ENCODE results near the gene PALLD.

Gene PALLD

DNA sequence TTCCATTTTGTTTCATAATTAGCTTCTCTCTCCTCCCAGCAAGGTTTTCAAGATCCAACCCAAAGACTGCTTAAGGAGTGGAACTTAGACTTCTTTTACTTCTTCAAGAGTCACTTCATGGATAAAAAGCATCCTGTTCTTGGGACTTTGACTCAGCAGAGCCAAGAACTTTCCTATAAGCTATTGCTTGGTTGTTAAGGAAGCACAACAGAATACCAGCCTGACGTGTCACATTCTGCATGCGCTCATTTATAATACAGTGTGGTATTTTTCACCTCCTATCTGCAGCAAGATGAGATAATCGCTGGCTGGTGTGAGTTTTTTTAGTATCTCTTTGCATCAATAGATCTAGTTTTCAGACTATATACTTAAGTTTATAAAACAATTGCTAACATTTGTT, 152.1 kb downstream of the PALLD start:
- no peak for DNase-seq

DNA sequence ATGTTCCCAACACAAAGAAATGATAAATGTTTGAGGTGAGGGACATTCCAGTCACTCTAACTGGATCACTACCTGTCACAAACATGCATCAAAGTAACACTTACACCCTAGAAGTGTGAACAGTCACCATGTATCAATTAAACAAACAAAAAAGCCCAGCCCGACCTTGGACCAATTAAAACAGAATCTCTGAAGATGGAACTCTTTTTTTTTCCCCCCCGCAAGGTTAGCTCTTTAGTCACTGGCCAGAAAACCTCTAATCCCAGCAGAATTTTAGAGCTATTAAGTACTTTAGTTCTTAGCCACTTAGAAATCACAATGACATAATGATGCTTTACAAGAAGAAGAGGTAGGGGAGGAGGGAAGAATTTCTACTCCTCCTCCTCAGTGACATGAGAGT, 154.5 kb downstream of the PALLD start:
- no peak for DNase-seq

DNA sequence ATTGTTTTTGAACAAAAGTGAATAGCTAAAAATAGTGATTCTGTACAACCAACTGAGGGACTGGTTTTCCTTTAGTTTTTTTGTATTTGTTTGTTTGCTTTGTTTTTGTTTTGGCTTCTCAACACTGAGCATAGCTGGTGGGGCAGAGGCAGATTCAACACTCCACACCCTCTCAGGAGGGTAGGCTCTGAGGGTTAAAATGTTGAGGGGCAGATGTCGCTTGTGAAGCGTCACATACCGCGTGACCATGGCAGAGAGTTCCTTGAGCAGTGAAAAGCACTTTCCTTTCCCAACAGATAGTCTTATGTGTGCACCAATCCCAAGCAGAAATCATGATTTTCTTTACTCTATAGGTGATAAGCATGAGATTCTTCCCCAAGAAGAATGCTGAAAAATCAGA, 155.0 kb downstream of the PALLD start:
- DNase-seq: no peak

DNA sequence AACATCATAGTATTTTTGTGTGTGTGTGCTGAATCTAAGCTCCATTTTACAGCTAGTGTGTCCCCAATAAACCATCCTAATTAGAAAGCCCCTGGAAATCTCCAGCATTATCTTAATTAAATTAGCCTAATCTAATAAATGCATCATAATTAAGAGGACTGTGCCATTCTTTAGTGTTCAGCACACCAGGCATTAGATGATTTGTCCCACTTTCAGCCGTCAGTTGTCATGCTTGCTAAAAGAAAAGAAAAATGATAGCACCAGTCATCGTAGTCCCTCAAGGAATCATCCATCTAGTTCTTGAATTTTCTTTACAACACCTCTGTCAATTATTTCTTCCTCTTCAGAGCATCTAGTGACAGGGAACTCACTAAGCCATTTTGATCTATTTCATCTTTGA, 155.9 kb downstream of the PALLD start:
- DNase-seq: no peak

DNA sequence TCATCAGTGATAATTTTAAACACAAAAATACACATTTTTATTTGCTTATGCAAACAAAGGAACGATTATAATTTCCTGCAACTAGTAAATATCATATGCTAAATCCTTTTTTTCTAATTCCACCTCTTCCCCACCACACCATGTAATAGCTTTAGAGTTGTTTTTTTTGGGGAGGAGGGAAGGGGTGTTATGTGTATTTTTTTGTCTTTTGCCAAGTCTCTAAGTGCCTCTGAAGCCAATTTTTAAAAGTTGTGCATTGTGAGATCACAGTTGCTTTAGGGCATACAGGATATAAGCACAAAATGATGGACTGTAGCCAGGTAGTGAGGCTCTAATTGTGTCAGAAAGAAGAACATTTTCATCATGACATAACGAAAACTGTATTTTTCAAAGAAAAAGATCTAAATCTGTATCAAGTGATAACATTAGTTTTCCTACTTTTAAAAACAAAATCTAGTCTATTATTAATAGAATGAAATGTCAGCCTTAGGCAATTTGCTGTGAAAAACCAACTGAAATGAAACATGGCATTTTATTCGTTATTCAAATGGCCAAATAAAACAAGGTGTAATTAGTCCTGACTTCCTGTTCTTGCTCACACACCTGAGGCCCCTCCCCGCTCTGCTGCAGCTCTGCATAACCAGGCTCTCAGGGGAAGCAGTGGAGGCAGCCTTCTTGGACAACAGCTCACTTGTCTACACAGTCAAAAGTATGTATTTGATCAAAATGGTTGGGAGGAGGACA, 157.4 kb downstream of the PALLD start:
- DNase-seq: no peak

DNA sequence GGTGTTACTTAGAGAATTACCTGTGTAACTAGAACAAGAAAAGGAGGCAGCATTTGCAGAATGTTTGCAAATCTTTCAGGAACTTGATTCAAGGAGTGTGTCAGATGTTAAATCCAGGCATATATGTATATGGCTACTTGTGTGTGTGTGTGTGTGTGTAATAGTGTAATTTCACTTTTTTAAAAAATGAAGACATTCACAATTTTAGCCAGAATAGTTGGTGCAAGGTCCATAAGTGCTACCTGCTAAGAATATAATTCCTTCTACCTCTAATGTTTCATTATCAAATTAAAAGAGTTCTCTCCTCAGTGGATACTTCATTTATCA, 158.0 kb downstream of the PALLD start:
- no peak for DNase-seq

DNA sequence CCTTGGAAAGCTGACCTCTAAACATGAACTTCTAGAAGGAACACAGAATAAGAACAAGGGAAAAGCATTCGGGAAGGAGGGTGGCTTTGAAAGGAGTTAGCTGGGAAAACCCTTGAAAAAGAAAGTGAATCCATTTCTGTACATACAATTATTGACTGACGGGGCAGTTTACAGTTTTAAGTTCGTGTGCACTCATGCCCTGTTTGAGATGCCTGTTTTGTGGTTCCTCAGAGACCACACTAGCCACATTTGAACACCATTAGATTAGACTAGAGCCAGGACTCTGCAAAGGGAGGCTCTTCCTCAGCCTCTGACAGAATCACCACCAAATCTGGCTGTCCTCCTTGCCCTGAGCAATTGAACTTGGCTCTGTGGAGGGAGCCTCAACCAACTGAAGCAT, 158.3 kb downstream of the PALLD start:
- DNase-seq: no peak

DNA sequence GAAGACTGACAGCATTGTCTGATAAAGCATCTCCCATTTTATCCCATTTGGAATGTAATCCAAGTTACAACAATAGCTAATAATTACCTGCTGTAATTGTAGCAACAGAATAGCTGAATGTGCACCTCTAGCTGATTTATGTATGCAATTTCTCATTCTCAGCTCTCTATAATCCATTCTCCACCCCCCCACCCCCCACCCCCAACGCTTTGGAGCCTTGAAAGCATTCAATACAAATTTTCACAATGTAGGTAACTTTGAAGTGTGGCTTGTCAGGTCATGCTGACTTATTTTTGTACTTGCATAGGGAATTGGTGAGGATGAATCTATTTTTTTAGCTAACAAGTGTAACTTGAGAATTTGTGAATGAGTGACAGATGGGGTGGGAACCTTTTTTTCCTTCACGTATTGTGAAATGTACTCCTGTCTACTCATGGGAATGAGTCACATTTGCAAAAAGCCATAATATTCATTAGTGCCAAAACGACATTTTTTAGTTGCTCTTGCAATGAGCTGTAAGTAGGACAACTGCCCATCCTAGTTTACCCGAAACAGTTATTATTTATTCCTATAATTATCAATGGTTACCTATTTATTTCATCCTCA, 159.3 kb downstream of the PALLD start:
- DNase-seq: no peak

DNA sequence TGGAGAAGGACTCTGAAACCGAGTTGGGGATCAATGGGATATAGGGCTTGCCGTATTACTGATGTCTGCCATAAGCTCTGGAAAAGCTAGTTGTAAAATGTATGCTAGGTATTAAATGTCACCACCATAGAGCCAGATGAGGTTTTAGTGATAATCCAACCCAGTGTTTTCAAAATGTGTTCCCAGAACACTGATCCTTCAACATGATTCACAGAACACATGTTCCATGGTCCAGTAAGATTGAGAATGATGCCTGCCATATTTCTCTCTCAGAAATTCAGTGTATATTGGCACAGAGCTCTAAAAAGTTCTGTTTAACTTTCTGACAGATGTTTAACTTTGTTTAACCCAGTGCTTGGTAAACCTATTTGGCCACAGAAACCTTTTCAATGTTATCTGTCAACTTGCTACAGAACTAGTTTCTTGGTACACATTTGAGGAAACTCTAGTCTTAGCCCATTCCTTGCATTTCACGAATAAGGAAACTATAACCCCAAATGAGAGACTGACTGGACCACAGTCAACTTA, 160.2 kb downstream of the PALLD start:
- no peak for DNase-seq

DNA sequence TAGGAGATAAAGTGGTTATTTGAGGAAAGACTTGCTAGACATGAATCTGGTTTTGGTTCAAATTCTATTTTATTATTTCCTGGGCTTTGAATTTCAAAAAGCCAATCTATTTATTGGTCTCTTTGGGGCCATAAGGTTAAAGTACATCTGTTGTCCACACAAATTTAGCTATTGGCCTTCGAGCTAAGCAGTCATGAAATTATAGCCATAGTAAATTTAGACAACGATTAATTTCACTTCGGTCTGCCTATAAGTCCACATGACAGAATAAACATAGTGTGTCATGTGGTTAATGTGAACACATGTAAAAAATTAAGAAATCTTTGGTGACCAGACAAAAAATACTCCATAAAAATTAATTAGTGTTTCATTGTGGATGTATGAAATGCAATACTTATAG, 161.9 kb downstream of the PALLD start:
- no peak for DNase-seq

DNA sequence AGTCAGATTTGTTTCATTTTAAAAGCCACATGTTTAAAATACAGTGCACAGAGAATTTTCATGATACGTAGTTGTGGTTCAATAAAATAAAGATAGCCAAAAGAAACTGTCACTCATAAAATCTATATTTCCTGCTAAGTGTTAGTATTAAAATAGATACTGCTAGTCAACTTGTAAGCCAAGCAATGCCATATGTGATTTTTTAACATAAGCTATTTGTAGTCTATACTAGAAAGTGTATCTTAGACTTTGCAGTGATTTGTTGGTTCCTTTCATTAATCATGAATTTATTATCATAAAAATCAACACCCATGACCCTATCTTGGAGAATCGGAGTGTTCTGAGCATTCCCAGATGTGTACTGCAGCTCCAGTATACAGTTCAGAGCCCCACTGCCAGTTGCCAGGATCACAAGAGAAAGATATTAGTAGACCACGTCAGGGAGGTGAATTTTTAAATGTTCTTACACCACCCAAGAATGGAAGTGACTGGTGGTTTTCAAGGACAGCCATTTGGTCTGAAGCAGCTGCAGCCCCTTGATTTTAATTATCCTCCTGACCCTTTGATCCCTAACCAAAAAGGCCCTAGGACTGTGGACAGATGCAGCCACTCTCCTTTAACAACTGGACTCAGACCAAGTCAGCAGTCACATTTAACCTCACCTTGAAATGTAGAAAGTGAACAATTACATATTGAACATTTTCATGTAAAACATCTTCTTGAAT, 163.1 kb downstream of the PALLD start:
- no peak for DNase-seq

DNA sequence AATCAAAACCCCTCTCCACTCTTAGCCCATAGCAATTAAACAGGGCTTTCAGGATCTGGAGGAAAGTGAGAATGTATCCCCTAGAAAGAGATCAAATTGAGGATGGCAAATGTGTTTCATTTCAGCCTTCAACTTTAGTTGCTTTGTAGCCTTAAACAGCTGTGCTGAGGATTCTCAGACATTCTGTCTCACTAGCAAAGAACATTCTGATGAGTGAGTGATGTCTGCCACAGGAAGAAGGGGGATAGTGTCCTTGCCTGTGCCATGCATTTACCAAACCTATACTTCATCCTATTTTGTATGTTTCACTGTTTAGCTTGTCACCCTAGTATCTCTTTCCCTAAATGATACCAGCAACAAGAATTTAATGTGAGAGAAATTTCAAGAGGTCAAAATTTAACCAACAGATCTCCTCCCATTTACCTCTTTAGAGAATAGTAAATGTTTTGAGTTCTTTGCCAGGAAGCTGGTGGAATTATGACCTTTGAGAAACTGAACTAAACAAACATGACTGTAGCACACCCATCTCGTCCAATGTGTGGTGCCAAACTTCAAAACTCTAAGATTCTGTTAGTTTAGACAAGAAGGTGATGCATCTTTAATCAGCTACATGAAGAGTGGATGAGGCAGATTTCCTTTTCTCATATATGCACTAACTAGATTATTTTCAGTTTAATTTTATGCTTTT, 165.6 kb downstream of the PALLD start:
- no peak for DNase-seq

DNA sequence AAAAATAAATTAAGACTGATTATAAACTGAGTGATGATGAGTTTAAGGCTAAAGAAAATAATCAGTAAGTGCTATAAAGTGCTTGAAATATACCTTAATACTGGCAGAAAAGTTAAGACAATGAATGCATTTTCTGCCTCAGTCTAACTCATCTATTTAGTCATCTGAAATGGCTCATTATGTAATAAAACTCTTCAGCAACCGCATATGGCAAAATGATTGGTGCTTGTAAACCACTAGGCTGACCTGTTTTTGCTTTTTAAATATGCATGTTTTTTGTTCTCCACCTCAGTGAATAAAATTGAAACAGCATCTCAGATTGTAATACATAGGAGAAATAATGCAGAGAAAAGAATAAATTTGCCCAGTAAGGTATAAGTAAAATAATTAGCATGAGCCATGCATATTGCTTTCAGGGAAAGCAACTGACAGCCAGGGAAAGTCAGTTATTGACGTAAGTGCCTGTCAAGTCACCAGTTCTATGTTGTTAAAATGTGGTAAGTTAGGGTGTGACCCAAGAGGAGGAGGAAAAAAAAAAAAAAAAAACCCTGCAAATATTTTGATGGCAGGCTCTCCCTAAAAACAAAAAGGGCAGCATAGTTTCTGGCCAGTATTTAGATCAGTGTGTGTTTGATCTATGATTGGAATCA, 167.5 kb downstream of the PALLD start:
- DNase-seq: no peak

DNA sequence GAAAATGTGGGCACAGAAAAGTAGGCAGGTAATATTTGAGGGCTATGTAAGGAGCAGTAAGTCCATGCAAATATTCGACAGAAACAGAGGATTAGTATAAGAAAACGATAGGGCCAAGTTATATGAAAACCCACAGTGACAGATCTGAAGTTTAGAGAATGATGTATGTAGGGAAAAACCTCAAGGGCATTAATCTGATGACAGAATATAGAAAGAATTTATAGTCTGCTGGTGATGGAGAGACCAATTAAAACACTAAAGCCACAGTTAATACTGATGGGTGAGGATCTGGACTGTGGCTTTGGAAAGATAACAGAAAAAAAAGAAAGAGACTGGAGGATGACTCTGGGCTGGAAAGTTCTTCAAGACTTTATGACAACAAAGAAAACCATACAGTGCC, 169.7 kb downstream of the PALLD start:
- DNase-seq: no peak

DNA sequence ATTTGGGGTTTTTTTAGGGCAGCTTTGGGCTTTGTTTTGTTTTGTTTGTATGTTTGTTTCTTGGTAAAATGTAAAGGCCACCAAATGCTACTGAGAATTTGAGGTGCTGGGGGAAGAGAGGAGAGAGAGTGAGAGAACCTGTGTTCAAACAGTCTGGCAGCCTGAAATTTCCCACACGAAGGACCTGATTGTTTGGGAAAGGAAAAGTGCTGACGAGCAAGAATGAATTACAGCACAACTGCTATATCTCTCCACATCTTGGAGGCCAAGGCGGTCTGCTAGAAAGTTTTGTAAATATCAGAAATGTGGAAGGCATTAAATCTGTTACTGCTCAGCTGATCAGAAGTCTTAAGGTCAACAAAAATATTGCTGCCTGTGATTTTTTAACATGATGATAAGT, 170.5 kb downstream of the PALLD start:
- no peak for DNase-seq

DNA sequence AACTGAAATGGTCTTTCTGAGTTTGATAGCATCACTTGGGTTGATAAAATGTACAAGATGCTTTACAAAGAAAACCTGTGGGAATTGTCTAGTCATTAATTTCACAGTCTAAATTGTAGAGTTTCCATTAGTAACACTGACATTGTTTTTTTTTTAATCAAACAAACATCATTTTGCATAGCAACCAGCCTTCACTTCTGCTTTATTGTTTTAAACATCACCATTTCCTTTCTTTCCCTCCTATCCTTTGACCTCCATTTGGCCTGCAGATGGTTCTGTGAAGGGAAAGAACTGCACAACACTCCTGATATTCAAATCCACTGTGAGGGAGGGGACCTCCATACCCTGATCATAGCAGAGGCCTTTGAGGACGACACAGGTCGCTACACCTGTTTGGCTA, 171.1 kb downstream of the PALLD start:
- no peak for DNase-seq

DNA sequence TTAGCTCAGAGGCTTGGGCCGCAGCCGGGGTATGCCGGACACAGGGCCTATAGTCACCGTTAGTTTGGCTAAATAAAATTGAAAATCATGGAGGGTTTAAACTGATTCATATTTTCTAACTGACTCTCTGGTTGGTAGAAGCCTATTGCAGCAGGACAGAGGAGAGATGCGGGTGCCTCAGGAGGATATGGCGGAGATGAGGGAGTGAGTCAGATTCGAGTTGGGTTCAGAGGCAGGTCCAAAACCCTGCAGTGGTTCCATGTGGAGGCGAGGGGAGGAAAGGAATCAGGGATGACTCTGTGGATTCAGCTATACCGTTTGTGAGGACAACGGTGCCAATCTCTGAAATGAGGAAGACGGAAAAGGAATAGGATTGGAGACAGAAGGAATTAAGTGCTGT, 176.6 kb downstream of the PALLD start:
- no peak for DNase-seq

DNA sequence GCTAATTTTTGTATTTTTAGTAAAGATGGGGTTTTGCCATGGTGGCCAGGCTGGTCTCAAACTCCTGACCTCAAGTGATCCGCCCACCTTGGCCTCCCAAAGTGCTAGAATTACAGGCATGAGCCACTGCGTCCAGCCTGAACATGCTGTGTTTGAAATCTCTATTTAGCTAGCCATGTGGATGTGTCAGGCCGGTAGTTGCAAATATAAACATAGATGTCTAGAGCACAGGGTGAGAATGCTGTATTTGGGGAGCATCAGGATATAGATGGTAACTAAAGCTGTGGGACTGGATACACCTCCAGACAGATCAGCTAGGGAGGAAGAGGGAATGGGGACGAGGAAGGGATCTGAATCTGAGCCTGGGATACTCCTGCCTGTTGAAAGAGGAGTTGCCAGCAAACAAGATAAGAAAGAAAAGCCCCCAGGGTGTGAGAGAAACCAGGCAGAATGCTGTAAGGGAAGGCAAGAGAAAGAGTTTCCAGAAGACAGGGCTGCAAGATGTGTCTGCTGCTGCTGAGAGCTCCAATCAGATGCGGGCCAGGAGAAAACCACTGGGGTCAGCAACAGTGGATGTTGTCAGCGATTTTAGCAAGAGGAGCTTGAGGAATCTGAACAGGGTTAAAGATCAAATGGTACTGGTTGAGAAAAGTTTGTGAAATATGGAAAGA, 177.4 kb downstream of the PALLD start:
- DNase-seq: no peak

DNA sequence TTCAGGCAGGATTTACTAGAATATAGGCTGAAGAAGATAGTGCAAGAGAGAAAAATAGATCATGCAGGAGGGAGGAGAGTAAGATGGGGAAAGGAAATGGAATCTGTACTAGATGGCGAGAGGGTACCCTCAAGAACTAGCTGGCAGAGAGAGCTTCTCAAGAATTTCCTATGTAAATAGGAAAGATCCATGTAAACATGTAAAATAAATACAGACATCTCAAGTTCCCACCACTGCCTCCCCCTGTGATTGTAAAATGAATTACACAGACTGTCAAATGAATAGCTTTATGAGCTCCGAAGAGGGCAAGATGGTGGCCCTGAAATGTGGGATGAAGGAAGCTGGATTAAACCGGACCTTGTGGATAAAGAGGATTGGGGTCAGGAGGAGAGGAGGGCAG, 178.0 kb downstream of the PALLD start:
- no peak for DNase-seq

DNA sequence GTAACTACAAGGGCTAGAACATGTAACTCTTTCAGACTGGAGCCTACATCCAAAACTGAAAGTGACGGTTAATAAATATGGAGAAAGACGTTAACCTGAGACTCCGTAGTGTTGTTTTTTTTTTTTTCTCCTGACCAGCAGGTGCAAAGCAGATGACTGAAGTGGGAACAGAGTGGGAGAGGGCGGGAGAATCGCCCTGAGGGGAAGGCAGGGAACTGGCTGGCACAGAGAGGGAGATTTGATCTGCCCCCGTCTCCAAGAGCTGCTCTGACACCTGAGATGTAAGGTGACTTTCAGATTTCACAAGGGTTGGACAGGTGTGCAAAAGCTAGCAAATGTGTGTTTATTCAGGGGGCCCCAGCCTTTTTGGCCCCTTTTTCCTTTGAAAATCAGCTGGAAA, 180.2 kb downstream of the PALLD start:
- no peak for DNase-seq

DNA sequence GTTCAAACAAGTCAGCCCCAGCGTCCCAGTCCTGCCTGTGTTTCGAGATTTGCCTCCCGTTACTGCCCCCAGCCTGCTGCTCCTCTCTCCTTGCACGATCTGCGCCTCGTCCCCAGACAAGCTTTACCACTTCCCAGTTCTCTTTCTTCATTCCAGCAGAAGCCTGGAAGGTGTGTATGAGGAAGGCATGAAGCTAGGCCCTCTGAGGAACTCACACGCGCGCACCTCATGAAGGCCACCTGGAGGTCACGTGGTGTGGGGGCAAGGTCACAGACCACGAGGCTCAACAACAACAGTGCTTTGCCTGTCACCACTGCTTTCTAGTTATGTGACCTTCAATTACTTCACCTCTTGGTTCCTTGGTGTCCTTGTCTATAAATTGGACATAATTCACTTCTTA, 181.0 kb downstream of the PALLD start:
- DNase-seq: no peak

DNA sequence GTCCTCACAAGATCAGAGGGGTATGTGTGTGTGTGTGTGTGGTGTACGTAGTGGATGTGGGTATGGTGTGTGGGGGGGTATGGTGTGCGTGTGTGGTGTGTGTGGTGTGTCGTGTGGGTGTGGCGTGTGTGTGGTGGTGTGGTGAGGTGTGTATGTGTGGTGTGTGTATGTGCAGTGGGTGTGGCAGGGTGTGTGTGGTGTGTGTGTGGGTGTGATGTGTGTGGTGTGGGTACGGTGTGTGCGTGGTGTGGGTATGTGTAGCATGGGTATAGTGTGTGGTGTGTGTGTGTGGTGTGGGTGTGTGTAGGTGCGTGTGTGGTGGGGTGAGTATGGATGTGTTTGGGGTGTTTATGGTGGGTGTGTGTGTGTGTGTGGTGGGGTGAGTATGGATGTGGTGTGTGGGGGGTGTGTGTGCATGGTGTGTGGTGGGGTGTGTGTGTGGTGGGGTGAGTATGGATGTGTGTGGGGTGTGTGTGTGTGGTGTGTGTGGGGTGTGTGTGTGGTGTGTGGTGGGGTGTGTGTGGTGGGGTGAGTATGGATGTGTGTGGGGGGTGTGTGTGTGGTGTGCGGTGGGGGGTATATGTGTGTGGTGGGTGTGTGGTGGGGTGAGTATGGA, 182.0 kb downstream of the PALLD start:
- DNase-seq: no peak
